ENCODE measurements around the gene POLR2I. TPM values are rescaled to one million over a fixed set of nuclear protein-coding genes. Genes with fewer than 3 reads are reported as not detected.

The POLR2I gene
- total and polyA plus RNA-seq, 9 of the 15 experiments (the other 6 are each of a cell fraction or from before 2014, with no cell fraction given), result 28.0 to 283 (median 123) TPM

DNA sequence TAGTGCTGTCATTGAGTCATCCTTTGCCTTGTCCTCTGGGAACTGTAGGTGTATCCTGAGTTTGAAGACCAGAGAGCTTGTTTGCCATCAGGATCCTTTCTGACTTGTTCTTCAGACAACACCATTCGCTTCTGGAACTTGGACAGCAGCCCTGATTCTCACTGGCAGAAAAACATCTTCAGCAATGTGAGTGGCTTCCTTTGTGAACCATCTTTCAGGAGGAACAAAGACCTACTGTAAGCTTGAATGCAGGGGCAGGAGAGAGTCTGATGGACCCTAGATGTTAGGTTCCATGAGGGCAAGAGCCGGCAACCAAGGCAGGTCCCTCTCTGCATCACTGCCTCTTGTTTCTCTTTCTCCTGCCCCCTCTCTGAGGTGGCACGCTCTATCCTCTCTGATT lies 33.3 kb downstream of the POLR2I start (continued):
- TF ChIP-seq, protein P1, sequence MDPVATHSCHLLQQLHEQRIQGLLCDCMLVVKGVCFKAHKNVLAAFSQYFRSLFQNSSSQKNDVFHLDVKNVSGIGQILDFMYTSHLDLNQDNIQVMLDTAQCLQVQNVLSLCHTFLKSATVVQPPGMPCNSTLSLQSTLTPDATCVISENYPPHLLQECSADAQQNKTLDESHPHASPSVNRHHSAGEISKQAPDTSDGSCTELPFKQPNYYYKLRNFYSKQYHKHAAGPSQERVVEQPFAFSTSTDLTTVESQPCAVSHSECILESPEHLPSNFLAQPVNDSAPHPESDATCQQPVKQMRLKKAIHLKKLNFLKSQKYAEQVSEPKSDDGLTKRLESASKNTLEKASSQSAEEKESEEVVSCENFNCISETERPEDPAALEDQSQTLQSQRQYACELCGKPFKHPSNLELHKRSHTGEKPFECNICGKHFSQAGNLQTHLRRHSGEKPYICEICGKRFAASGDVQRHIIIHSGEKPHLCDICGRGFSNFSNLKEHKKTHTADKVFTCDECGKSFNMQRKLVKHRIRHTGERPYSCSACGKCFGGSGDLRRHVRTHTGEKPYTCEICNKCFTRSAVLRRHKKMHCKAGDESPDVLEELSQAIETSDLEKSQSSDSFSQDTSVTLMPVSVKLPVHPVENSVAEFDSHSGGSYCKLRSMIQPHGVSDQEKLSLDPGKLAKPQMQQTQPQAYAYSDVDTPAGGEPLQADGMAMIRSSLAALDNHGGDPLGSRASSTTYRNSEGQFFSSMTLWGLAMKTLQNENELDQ (CRISPR knock-in tag; IDR thresholded peaks at IDR 0.05; ENCODE audit: borderline replicate concordance), result no peak
- TF ChIP-seq SRSF3 (IDR thresholded peaks at IDR 0.05; ENCODE audit: insufficient read depth, low read length) (no peak), ZNF57 (CRISPR knock-in tag; IDR thresholded peaks at IDR 0.05) (no peak)

GRCh38 chr19:36079389-36079945 lies 35.2 kb downstream of the POLR2I start:
- in situ Hi-C loops (cut with MboI), result no loop called here
- Histone ChIP-seq H3K27me3 (ENCODE audit: control insufficient read depth in 2 of 2, insufficient read depth in 2 of 2, low read length in 2 of 2) (no peaks in the 10 kb centered on the region), H3K4me1 (replicated peaks in 1 of 2; ENCODE audit: control insufficient read depth in 2 of 2, insufficient read depth in 2 of 2, low read length in 2 of 2) (no peaks in the 10 kb centered on the region), H3K9me3 (replicated peaks; ENCODE audit: control insufficient read depth, insufficient read depth, low read depth, low read length) (no peaks in the 10 kb centered on the region), H3K79me2 (ENCODE audit: control insufficient read depth, insufficient read depth, low read length) (no peaks in the 10 kb centered on the region), H3K4me3 (no peak overlapping the region), H4K20me1 (replicated peaks; ENCODE audit: control insufficient read depth, insufficient read depth, low read length) (no peaks in the 10 kb centered on the region; the same call in 1 of the 2 replicates), H3K27ac (ENCODE audit: extremely low read depth, low read depth, low read length) (no peak overlapping the region), H3K9me1 (ENCODE audit: control insufficient read depth, insufficient read depth, low read length) (no peaks in the 10 kb centered on the region), H2AFZ (ENCODE audit: low read depth, low read length) (no peak overlapping the region), H3K9ac (ENCODE audit: insufficient read depth in 1 of 2, low read depth in 2 of 2, low read length in 2 of 2) (no peak overlapping the region), H3K4me2 (ENCODE audit: insufficient read depth, low read length) (no peak overlapping the region), H3K36me3 (ENCODE audit: control insufficient read depth, insufficient read depth, low read length) (peaks cover 86% of the 10 kb centered on the region)
- POLR2A ChIA-PET, result interaction anchor here (0.7 kb wide), 1 partner anchor 12 kb away, joined by 3 read pairs; no protein-coding TSS in a partner anchor
- no TSS peak for BruUV-seq (replicated peaks)
- ATAC-seq, result no peak
- CTCF ChIA-PET (ENCODE audit: low intra/inter-chr PET ratio), result no interaction called here
- no peak for DNase-seq (ENCODE audit: extremely low read depth in 1 of 4, low spot score in 3 of 4)
- intact Hi-C loops (cut with micrococcal nuclease), result no loop called here
- FAIRE-seq, result no peak
- WGBS (ENCODE audit: insufficient coverage, low coverage, missing lambda C conversion rate), result 80% methylated on average over 3 of the region's 3 CpGs
- TF ChIP-seq KDM1A (IDR thresholded peaks at IDR 0.05) (no peak), EP400 (IDR thresholded peaks at IDR 0.05) (no peak), ARHGAP35 (IDR thresholded peaks at IDR 0.05; ENCODE audit: partially characterized antibody) (no peak), CREB3L1 (IDR thresholded peaks at IDR 0.05; ENCODE audit: borderline replicate concordance, low read depth) (no peak), ZNF41 (CRISPR knock-in tag; conservative IDR thresholded peaks at IDR 0.05) (no peak), ZBTB1 (CRISPR knock-in tag; IDR thresholded peaks at IDR 0.05; ENCODE audit: borderline replicate concordance, low read depth) (no peak), YBX1 (IDR thresholded peaks at IDR 0.05) (no peak), SMARCB1 (IDR thresholded peaks at IDR 0.05; ENCODE audit: insufficient read length, low read depth) (no peak), HDAC3 (IDR thresholded peaks at IDR 0.05; ENCODE audit: borderline replicate concordance, partially characterized antibody) (no peak), NR2C2 (CRISPR knock-in tag; IDR thresholded peaks at IDR 0.05) (no peak), NR2C2 (tag; IDR thresholded peaks at IDR 0.05) (no peak), E2F3 (CRISPR knock-in tag; IDR thresholded peaks at IDR 0.05) (no peak)
- TF ChIP-seq, protein P2, sequence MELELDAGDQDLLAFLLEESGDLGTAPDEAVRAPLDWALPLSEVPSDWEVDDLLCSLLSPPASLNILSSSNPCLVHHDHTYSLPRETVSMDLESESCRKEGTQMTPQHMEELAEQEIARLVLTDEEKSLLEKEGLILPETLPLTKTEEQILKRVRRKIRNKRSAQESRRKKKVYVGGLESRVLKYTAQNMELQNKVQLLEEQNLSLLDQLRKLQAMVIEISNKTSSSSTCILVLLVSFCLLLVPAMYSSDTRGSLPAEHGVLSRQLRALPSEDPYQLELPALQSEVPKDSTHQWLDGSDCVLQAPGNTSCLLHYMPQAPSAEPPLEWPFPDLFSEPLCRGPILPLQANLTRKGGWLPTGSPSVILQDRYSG (tag; conservative IDR thresholded peaks at IDR 0.05; ENCODE audit: low read depth), result no peak

Data from K562 (cell line).